IPS-11a (cell line): ENCODE results near the gene SPNS3.

Experiments
- H3K4me3 ChIP-seq: one replicate; pipeline ENCODE4 v1.5.1; 2013; ENCODE audit warnings: low read depth, low read length, control low read depth

SPNS3 gene

DNA sequence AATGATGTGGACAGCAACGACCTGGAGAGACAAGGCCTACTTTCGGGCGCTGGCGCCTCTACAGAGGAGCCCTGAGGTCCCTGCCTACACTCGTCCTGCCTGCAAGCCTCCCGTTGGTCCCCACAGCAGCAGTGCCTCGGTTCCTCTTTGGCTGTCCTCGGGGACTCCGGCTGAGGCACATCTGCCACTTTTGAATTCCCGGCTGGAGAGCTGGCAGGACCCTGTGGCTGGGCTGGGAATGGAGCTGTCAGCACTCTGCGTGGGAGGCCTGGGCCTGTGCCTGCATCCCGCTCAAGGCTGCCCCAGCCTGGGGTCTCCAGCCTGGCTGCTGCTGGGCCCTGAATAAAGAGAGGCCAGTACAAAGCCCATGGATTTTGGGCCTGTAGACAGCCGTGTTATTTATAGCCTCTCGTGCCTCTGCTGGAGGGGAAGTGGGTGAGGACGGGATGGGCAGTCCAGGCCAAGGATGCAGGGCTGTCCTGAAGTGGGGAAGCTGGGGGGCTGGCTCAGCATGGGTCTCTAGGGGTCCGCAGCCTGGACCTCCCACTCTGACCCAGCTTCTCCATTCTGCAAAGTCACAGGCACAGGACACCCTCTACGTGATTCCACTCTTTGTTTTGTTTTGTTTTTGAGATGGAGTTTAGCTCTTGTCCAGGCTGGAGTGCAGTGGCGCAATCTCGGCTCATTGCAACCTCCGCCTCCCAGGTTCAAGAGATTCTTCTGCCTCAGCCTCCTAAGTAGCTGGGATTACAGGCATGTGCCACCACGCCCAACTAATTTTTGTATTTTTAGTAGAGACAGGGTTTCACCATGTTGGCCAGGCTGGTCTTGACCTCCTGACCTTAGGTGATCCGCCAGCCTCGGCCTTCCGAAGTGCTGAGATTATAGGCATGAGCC, 54.3 kb downstream of the SPNS3 start:
- H3K4me3 ChIP-seq: no peak overlapping the region

DNA sequence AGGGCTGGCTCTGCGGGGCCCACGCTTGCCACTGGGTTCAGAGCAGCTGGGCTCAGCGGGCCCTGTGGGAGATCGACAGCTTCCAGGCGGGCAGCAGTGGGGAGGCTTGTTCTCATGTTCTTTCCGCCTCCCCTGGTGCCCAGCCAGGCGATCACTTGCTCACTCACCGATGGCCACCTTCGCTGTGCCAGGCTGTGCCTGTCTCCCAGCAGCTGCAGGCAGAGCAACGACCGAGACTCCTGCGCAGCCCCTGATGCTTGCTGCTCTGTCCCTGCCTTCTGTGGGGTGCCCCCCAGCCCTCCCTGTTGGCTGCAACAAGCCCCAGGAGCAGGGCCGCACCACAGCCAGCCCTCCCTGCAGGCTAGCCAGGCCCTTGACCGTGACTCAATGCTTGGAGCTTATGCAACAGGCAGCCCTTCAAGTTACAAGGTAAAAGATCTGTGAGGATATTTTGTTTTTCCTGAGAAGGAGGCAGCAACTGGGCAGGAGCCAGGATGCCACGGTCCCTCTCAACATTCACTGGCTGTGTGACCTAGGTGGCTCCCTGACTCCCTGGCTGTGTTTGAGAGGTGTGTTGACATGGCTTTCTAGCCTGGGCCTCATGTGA, 55.4 kb downstream of the SPNS3 start:
- H3K4me3 ChIP-seq: no peak overlapping the region

DNA sequence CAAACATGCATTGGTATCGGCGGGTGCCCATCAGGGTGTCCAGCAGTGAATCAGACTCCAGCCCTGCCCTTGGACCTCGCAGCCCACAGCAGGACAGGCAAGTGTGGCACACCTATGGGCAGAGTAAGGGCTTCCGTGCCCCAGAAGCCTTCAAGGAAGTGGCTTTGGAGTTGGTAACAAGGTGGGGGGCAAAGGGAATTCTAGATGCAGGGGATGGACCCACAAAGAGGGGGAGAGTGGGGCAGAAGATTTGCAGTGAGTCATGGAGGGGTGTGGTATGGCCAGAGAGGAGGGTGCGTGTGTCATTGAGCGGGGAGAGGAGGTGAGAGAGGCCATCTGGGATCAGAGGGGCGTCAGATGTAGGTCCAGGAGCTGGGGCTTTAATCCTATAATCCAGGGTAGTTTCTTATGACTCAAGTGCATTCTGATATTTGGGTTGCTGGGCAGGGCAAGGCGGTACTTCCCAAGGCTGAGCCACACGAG, 56.4 kb downstream of the SPNS3 start:
- H3K4me3 ChIP-seq: no peak overlapping the region

DNA sequence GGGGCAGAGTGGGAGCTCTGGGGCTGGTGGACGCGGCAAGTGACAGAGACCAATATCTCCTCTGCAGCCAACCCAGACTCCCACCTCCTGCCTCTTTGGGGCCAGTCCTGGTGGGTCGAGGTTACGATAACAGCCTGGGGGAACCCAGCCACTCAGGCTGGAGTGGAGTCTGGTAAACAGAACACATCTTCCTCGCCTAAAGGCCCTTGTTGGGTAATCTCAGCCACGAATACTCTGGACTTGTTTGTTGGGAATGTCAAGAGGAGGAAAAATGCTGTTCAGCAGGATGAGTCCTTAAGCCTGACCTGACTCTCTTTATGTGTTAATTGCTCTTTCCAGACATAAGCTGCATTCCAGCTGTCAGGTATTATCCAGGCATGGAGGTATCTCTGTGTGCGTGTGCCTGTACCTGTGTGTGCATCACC, 56.9 kb downstream of the SPNS3 start:
- no peak overlapping the region for H3K4me3 ChIP-seq

DNA sequence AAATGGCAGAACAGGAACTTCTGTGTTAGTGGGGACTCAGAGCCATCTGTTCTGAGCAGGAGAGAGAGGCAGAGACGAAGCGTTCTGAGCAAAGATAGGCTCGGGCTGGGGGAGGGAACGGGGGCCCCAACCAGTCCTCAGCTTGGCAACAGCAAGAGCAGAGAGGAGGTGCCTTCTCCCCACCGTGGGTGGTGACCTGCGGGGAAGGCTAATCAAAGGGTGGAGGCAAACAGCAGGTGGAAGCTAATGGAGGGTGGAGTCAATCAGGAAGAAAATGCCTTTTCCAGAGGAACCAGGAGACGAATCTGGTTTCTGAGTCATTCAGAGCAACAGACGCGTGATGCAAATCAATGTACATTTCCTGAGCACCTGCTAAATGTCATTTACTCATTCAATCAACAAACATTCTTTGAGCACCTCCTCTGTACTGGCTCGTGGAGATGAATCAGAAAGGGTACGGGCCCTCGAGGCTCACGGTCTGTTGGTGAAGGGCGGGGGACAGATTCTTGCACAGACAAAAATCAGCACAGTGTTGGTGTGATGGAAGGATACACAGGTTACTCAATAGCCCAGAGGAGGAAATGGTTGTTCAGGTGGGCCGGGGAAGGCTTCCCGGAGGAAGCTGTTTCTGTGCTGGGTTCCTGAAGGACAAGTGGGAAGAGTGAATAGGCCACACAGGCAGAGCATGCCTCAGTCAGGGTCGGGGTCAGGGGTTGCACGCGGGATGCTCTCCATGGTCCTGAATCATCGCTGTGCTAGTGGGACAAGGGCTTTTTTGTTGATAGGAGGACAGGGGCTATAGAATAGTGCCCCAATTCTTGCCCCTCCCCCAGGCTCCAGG, 59.2 kb downstream of the SPNS3 start:
- no peak overlapping the region for H3K4me3 ChIP-seq

DNA sequence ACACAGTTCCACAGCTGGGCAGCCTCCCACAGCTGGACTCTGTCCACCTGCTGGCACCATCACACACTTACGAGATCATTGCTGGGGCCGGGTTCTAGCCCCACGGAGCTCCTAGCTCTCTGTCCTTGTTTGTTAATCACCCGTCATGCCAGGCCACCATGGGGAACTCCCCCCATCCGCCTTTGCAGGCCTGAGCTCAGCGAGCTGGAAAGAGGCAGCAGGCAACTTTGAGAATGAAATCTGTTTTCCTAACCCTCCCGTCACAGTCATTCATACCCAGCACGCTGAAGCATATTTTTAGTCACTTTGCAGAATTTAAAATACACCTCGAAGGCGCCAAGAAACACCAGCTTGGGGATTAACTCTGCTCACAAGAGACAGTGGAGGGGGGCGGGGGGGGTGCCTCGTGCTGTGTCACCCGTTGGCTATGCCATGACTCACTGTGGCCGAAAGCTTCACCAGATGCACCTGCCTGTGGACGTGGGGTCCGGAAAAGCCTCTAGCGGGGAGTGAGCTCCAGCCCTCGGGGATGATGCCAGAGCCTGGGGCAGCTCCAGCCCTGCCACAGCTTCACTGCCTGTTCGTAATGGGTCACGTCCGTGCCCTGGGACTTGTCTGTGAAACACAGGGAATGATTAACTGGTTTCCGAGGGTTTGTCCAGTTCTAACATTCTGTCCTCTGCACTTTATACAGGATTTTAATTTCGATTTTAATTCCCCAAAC, 63.5 kb downstream of the SPNS3 start:
- no peak overlapping the region for H3K4me3 ChIP-seq

DNA sequence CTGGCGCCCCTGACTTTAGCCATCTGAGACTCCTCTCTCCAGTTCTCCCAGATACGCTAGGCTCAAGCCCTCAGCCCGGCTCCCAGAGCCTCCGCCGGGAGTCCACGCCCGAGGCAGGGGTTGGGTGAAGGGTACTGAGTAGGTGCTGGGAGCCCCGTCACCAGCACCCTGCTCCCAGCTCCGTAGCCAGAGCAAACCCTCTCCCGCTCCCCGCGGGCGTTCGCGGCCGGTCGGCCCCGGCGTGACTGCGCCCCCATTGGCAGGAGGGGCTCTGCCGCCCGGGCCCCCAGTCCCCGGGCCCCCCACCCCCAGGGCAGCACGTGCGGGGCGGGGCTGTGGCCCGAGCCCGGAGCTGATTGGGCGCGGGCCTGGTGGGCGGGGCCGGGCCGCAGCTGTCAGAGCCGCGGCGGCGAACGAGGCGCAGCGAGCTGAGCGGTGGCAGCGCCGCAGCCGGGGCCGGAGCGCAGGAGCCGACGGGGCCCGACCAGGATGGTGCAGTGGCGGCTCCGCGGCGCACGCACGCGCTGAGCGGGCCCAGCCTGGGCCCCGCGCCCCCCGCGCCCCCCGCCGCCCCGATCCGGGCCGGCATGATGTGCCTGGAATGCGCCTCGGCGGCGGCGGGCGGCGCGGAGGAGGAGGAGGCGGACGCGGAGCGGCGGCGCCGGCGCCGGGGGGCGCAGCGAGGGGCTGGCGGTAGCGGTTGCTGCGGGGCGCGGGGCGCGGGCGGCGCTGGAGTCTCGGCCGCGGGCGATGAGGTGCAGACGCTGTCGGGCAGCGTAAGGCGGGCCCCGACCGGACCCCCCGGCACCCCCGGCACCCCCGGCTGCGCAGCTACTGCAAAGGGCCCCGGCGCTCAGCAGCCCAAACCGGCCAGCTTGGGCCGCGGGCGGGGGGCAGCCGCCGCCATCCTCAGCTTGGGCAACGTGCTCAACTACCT, 65.0 kb downstream of the SPNS3 start, which contains the start of gene SPNS2:
Gene SPNS2 (plus strand): TSS at position 421 of the 937 bp plus-strand sequence. CDS start 167 bp downstream, at position 588.
- H3K4me3 ChIP-seq: peak within 1 kb of the TSS; percentile 20

DNA sequence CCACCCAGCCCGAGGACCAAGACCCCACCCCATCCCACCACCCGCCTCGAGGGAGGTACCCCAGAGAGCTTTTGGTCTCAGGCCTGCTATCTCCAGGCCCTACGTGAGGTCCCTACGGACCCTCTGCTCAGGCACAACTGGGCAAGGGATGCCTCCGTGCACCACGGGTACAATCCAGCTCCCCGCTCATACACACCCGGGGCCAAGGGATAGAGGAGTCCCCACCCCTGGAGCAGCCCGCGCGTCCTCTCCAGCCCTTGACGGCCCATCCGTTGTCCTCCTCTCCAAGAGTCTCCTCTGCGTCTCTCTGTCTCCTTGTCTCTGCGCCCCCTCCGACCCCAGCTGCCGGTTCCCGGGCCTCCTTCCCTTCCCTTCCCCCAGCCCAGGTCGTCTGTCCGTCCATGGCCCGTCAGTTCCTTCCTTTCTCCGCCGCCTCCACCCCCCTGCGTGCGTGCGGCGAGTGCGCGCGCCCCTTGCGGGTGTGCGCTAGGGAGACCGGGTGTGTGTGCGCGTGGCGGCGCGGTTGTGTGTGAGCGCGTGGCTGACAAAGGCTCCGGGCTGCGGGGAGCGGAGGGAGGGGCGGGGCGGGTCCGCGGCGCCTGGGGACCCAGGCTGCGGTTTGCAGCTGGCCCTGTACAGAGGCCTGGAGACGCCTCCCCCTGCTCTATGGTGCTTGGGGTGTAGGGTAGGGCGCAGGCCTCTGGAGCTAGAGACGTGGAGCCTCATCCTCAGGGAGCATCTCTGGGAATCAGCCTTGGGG, 65.9 kb downstream of the SPNS3 start:
- peak overlapping the region; percentile 17 for H3K4me3 ChIP-seq

DNA sequence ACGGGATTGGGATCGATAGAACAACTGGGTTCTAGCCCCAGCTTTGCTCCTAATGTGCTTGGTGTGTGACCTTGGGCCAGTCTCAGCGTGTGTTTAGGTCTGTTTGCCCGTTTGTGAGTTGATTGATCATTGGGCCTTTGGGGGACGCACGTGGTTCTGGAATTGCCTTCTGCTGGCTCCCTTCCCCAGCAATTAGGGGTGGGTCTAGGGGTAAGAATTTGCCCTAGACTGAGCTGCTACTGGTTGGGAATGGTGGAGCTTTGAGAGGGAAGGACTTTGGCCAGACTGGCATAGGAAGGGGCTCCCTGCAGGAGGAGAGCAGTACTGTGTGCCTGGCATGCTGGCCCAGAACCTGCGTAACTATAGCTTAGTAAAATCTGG, 66.4 kb downstream of the SPNS3 start:
- H3K4me3 ChIP-seq: no peak overlapping the region

DNA sequence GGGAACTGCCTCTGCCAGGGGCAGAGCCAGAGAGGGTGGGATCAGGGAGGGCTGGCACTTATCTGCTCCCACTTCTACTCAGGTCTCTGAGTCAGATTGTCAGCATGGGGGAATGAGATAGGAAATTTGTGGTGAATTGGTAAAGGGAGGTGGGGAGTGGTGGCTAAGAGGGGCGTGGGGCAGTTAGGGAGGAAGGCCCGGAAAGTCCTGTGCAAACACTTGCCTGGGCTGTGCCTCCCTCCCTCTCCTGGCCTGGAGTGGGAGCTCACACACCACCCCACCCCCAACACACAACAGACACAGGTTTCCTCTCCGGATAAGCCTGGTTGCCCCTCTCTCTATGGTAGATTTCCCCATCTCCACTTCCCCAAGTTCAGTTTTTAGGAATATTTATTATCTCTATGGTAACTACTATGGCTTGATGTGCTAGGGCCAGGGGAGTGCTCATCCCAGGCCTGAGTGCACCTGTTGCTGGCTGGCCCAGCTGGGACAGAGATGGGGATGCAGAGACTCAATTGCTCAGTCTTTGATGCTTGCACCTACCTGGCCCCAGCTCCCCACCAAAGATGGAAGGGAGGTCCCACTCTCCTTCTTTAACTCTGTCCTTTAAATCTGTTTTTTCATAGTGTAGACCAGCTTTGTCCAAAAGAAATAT, 67.7 kb downstream of the SPNS3 start:
- no peak overlapping the region for H3K4me3 ChIP-seq

DNA sequence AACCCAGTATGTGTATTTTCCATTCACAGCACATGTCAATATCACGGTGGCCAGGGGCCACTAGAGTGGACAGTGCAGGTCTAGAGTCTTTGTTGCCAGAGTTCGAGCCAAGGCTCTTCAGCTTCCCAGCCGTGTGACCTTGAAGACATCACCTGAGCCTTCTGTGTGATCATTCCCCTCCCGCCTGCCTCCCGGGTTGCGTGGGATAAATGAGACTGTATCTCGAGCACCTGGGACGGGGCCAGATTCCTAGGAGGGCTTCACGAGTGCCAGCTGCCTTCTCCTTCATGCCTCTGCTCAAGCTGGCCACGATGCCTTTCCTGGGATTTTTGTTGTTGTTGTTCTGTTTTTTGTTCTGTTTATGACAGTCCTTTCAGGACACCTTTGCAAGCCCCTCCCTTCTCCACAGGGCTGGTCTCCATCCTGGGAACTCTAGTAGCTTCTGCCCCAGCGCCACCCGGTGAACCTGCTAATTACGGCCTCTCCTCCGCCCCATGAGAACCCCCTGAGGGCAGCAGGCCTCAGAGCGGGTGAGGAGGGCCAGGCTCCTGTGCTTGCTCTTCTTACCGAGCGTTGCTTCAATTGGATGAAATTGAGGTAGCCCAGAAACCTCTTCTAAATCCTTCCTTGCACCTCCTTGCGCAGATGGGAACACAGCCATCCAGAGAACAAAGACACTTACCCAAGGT, 68.9 kb downstream of the SPNS3 start:
- H3K4me3 ChIP-seq: no peak overlapping the region

DNA sequence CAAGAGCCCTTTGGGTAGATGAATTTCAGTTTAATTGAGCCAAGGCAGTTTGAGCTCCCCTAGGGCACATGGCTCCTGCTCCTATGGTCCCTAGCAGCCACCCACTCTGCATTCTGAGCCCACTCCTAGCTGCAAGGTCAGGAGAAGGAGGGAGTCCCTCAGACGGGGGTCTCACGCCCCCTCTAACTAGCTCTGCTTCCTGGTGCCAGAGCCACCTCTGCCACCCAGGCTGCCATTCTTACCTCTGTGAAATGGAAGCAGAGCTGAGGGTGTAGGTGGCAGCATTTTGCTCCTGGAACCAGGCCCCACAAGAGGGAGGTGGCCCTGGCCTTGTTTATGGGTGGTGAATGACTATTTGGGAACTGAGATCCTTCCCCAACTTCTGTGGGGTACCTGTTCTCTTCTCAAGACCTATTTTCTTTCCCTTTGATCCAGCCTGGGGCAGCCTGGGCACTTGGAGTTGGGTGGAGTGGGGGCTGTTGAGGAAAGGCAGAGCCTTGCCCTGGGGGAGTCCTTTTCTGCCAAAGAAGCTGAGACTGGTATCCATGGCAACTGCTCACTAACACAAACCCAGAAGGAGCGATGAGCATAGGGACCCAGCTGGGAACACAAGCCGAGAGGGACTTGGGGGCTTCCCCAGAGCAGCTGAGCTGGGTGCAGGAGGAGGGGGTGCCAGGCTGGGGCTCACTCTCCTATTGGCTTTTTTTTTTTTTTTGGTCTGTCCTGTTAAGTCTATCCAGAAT, 69.7 kb downstream of the SPNS3 start:
- H3K4me3 ChIP-seq: no peak overlapping the region

DNA sequence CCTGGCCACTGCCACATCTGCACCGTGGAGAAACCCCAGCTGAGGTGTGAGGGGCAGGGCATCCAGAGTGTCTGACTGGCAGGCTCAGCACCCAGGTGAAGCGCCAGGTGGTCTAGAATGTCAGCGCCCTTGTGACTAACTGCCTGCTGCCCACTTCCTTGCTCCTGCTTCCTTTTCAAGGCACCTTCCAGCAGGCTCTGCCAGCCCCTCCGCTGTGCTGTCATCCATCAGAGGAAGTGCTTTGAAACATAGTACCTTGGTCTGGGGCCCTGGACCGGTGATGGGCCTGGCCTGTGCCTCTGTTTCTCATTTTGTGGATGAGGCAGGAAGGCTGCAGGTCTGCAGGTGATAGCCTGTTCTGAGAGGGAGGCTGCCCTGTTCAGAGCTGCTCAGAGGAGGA, 70.4 kb downstream of the SPNS3 start:
- no peak overlapping the region for H3K4me3 ChIP-seq

DNA sequence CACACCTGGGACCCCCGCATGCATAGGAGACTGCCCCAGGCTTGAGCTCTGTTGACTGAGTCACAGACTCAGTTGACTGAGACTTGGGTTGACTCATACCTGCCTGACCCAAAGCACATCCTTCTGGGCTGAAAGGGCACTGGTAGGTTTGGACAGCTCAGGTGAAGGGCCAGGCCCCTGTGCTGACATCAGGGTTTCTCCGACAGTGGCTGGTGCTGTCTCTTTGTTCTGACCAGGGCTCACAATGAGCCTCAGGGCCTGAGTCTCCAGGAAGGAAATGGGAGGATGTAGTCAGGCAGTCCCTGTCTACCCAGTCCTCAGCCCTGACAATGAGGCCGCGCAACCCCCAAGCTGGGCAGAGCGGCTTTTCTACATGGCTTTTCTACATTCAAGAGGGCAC, 71.4 kb downstream of the SPNS3 start:
- no peak overlapping the region for H3K4me3 ChIP-seq

DNA sequence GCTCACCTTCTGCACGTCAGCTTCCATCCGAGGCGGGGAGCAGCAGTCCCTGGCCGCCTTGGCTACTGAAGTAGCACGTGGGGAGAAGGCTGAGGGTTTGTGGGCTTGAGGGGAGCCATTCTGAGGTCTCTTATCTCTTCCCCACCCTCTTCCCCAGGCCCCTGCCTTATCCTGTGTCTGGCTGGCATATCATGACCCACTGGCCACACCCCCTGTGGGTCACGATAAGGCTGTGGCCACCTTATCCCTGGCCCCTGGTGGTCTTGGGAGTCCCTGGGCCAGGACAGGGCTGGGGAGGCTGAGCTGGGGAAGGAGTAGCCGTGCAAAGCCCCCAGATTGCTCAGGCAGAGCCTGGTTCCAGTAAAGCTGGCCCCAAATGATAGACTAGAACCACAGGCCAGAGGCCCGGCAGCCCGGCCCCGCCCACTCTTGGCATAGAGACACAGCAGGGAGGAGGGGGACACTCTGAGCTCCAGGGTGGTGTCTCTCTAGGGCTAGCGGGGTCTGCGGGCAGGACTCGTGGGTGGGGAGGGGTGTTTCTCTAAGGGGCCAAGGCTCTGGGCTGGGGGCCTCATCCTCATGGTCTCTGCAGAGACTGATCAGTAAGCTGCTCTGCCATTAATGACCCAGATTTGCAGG, 72.6 kb downstream of the SPNS3 start:
- no peak overlapping the region for H3K4me3 ChIP-seq

DNA sequence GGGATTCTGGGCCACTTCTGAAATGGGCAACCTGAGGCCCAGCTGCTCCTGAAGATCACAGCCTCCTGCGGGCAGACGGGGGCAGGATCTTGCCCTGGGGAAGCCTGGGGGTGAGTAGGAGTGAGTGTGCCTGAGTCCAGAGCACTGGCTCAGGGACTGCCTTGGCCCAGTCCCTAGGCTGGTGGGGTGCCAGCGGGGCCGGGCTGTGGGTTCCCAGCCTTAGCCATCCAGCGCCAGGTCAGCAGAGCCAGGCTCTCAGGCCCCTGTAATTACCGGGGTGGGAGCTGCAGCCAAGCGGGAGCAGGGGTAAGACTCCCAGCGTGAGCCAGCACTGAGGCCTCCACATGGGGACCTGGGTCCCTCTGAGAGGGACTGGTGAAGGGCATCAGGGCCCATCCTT, 73.2 kb downstream of the SPNS3 start:
- H3K4me3 ChIP-seq: no peak overlapping the region
